Brain microvascular endothelial cell (primary cell): Measurements from ENCODE around the gene EPB41L4B.

Experiments used
- DNase-seq: peaks from one replicate; pipeline ENCODE4 v3.0.0-alpha.2; 2020
- H3K27ac ChIP-seq: fragments of 250-450 bp; sonication (Bioruptor Pico); 2 replicates; pipeline ENCODE4 v1.5.1; 2020; ENCODE audit warnings: mild to moderate bottlenecking, moderate library complexity
- H3K27me3 ChIP-seq: fragments of 250-450 bp; sonication (Bioruptor Pico); replicated peaks from 2 replicates; pipeline ENCODE4 v1.5.1; 2020; ENCODE audit warnings: mild to moderate bottlenecking
- H3K36me3 ChIP-seq: fragments of 250-450 bp; sonication (Bioruptor Pico); replicated peaks from 2 replicates; pipeline ENCODE4 v1.5.1; 2020; ENCODE audit warnings: mild to moderate bottlenecking
- H3K4me3 ChIP-seq: 2 replicates; pipeline ENCODE4 v1.5.1; 2011; ENCODE audit warnings: low read depth, mild to moderate bottlenecking, control low read depth, low read length, moderate library complexity
- CTCF ChIP-seq: IDR thresholded peaks from 2 replicates; pipeline ENCODE4 v1.5.1; 2011; ENCODE audit warnings: low read depth, mild to moderate bottlenecking, moderate library complexity, low read length, control low read depth, inconsistent platforms; ENCODE audit errors: missing control alignments
- in situ Hi-C: cut with HindIII; loops from 2 replicates; pipeline ENCODE4 v1.10.0; 2017; ENCODE audit warnings: low sequenced_read_pairs, low pct_ligation_motif_present

EPB41L4B gene

GRCh38 chr9:109214414-109214813, 106.4 kb downstream of the EPB41L4B start:
- in situ Hi-C loops = no loop called here
- H3K27me3 ChIP-seq = peaks cover 2% of the 10 kb centered on the region
- H3K27ac ChIP-seq = no peak overlapping the region
- no peak overlapping the region for H3K4me3 ChIP-seq
- H3K36me3 ChIP-seq = no peaks in the 10 kb centered on the region
- no peak for DNase-seq
- no peak for TF ChIP-seq CTCF

GRCh38 chr9:109213285-109214121, 107.4 kb downstream of the EPB41L4B start:
- no peaks in the 10 kb centered on the region for H3K36me3 ChIP-seq
- H3K27me3 ChIP-seq = peaks cover 2% of the 10 kb centered on the region
- no peak overlapping the region for H3K4me3 ChIP-seq
- no peak for DNase-seq
- in situ Hi-C loops = no loop called here
- no peak for TF ChIP-seq CTCF
- H3K27ac ChIP-seq = no peak overlapping the region

- no peak for DNase-seq
- Histone ChIP-seq H3K36me3 (no peaks in the 10 kb centered on the region), H3K27me3 (peaks cover 2% of the 10 kb centered on the region), H3K4me3 (no peak overlapping the region), H3K27ac (no peak overlapping the region)
- TF ChIP-seq CTCF = no peak
- in situ Hi-C loops = no loop called here
Measured at GRCh38 chr9:109212768-109213167, 108.1 kb downstream of the EPB41L4B start.

- H3K36me3 ChIP-seq = no peaks in the 10 kb centered on the region
- H3K27me3 ChIP-seq = no peaks in the 10 kb centered on the region
- in situ Hi-C loops = no loop called here
- peak; percentile 12 for TF ChIP-seq CTCF
- no peak overlapping the region for H3K4me3 ChIP-seq
- H3K27ac ChIP-seq = no peak overlapping the region
- DNase-seq = no peak
Measured at GRCh38 chr9:109206670-109207069, 114.2 kb downstream of the EPB41L4B start.

GRCh38 chr9:109205526-109205925, 115.3 kb downstream of the EPB41L4B start:
- no peak for DNase-seq
- in situ Hi-C loops = no loop called here
- Histone ChIP-seq H3K36me3 (no peaks in the 10 kb centered on the region), H3K4me3 (no peak overlapping the region), H3K27me3 (no peaks in the 10 kb centered on the region), H3K27ac (no peak overlapping the region)
- TF ChIP-seq CTCF = no peak
